GM23338 (cell line): Measurements from ENCODE around the gene PCSK2. TPM values are rescaled to one million over a fixed set of nuclear protein-coding genes. Genes with fewer than 3 reads are reported as not detected.

ENCODE experiments used
- ATAC-seq: fragments of 200-7000 bp; cut with Tn5 transposase; 3 replicates; pipeline ENCODE4 v1.9.1; 2020
- DNase-seq: peaks from one replicate; pipeline ENCODE4 v3.0.0-alpha.2; 2015; ENCODE audit warnings: low spot score
- H2AFZ ChIP-seq: fragments of 200-600 bp; sonication (generic); 2 replicates; pipeline ENCODE4 v1.8.0; 2016; ENCODE audit warnings: antibody characterized with exemption, mild to moderate bottlenecking, moderate library complexity
- H3F3A ChIP-seq: fragments of 200-600 bp; sonication (generic); replicated peaks from 2 replicates; pipeline ENCODE4 v1.8.0; 2017; ENCODE audit warnings: antibody characterized with exemption, mixed run types, low read depth
- H3K27ac ChIP-seq: fragments of 200-600 bp; sonication (generic); 2 replicates; pipeline ENCODE4 v1.6.1; 2016; ENCODE audit warnings: low read depth
- H3K27me3 ChIP-seq: fragments of 200-600 bp; sonication (generic); 2 replicates; pipeline ENCODE4 v1.8.0; 2016; ENCODE audit warnings: mild to moderate bottlenecking, mixed run types, moderate library complexity; ENCODE audit not compliant: insufficient read depth
- H3K36me3 ChIP-seq: fragments of 200-600 bp; sonication (generic); 2 replicates; pipeline ENCODE4 v1.8.0; 2016; ENCODE audit warnings: mild to moderate bottlenecking; ENCODE audit not compliant: insufficient read depth
- H3K4me1 ChIP-seq: fragments of 200-600 bp; sonication (generic); 2 replicates; pipeline ENCODE4 v1.8.0; 2016; ENCODE audit warnings: mild to moderate bottlenecking, moderate library complexity; ENCODE audit not compliant: insufficient read depth
- H3K4me2 ChIP-seq: fragments of 200-600 bp; sonication (generic); 2 replicates; pipeline ENCODE4 v1.7.1; 2017; ENCODE audit warnings: mixed run types
- H3K4me3 ChIP-seq: fragments of 200-600 bp; sonication (generic); 2 replicates; pipeline ENCODE4 v1.6.1; 2016; ENCODE audit warnings: mixed run types
- H3K79me2 ChIP-seq: fragments of 200-600 bp; sonication (generic); replicated peaks from 2 replicates; pipeline ENCODE4 v1.8.0; 2017; ENCODE audit warnings: mild to moderate bottlenecking; ENCODE audit not compliant: insufficient read depth
- H3K9me2 ChIP-seq: fragments of 200-600 bp; sonication (generic); 2 replicates; pipeline ENCODE4 v1.8.0; 2017; ENCODE audit not compliant: insufficient read depth
- H4K20me1 ChIP-seq: fragments of 200-600 bp; sonication (generic); replicated peaks from 2 replicates; pipeline ENCODE4 v1.8.0; 2017; ENCODE audit warnings: mild to moderate bottlenecking; ENCODE audit not compliant: insufficient read depth
- H3K27ac Mint-ChIP-seq: 2 replicates; pipeline ENCODE4 v1.8.0; 2020; ENCODE audit warnings: inconsistent platforms, mild to moderate bottlenecking, moderate library complexity, mixed read lengths
- H3K27me3 Mint-ChIP-seq: 3 replicates; pipeline ENCODE4 v1.8.0; 2022; ENCODE audit warnings: low read depth, mild to moderate bottlenecking, moderate library complexity, mixed read lengths, inconsistent platforms; ENCODE audit not compliant: insufficient read depth, poor library complexity
- H3K36me3 Mint-ChIP-seq: 3 replicates; pipeline ENCODE4 v1.8.0; 2021; ENCODE audit warnings: low read depth, mild to moderate bottlenecking, inconsistent platforms, moderate library complexity, mixed read lengths
- H3K4me1 Mint-ChIP-seq: 3 replicates; pipeline ENCODE4 v1.8.0; 2020; ENCODE audit warnings: mild to moderate bottlenecking, inconsistent platforms, mixed read lengths
- H3K4me3 Mint-ChIP-seq: 3 replicates; pipeline ENCODE4 v1.8.0; 2021; ENCODE audit warnings: moderate library complexity, mild to moderate bottlenecking, inconsistent platforms, mixed read lengths
- H3K9me3 Mint-ChIP-seq: 3 replicates; pipeline ENCODE4 v1.8.0; 2020; ENCODE audit warnings: moderate library complexity, mild to moderate bottlenecking, inconsistent platforms, mixed read lengths
- CREB1 ChIP-seq: fragments of 250-450 bp; sonication (Bioruptor Pico); IDR thresholded peaks from 2 replicates; pipeline ENCODE4 v1.5.0; 2020; ENCODE audit warnings: low read depth, mild to moderate bottlenecking, moderate library complexity
- CTCF ChIP-seq, 2 experiments: fragments of 200-600 bp in 1 of 2; sonication (generic) in 1 of 2; conservative IDR thresholded peaks; 2 replicates each; pipeline versions ENCODE4 v1.5.1 to v1.6.1; 2016 to 2017; ENCODE audit warnings: antibody characterized with exemption in 2 of 2, low read depth in 2 of 2, mild to moderate bottlenecking in 2 of 2, moderate library complexity in 1 of 2
- ETS1 ChIP-seq: IDR thresholded peaks from 2 replicates; pipeline ENCODE4 v1.6.1; 2016; ENCODE audit warnings: antibody characterized with exemption
- EZH2 ChIP-seq: fragments of 200-600 bp; sonication (generic); IDR thresholded peaks from one replicate; pipeline ENCODE4 v1.8.0; 2017; ENCODE audit warnings: antibody characterized with exemption, mild to moderate bottlenecking, low read depth; ENCODE audit not compliant: unreplicated experiment
- EZH2phosphoT487 ChIP-seq: fragments of 200-600 bp; sonication (generic); IDR thresholded peaks from one replicate; pipeline ENCODE4 v1.8.1; 2018; ENCODE audit warnings: antibody characterized with exemption; ENCODE audit not compliant: unreplicated experiment
- JUNB ChIP-seq: IDR thresholded peaks from one replicate; pipeline ENCODE4 v1.6.1; 2016; ENCODE audit warnings: antibody characterized with exemption; ENCODE audit not compliant: unreplicated experiment
- NANOG ChIP-seq: IDR thresholded peaks from 2 replicates; pipeline ENCODE4 v1.6.1; 2016; ENCODE audit warnings: antibody characterized with exemption, borderline replicate concordance
- POLR2AphosphoS5 ChIP-seq: IDR thresholded peaks from 2 replicates; pipeline ENCODE4 v1.6.1; 2016; ENCODE audit warnings: antibody characterized with exemption, low read depth
- REST ChIP-seq: IDR thresholded peaks from one replicate; pipeline ENCODE4 v1.6.1; 2018; ENCODE audit warnings: antibody characterized with exemption; ENCODE audit not compliant: unreplicated experiment
- STAT1 ChIP-seq: IDR thresholded peaks from one replicate; pipeline ENCODE4 v1.6.1; 2016; ENCODE audit warnings: antibody characterized with exemption; ENCODE audit not compliant: unreplicated experiment
- ZNF114 ChIP-seq: fragments of 250-450 bp; sonication (Bioruptor Pico); IDR thresholded peaks from 2 replicates; pipeline ENCODE4 v1.5.0; 2020; ENCODE audit warnings: mild to moderate bottlenecking, moderate library complexity
- ZNF331 ChIP-seq: fragments of 250-450 bp; sonication (Bioruptor Pico); IDR thresholded peaks from 2 replicates; pipeline ENCODE4 v1.5.0; 2020; ENCODE audit warnings: low read depth, mild to moderate bottlenecking, moderate library complexity
- ZNF462 ChIP-seq: fragments of 250-450 bp; sonication (Bioruptor Pico); IDR thresholded peaks from 2 replicates; pipeline ENCODE4 v1.5.0; 2020; ENCODE audit warnings: mild to moderate bottlenecking, moderate library complexity
- polyA plus RNA-seq: library from polyadenylated mRNA; unstranded; fragments of >200 nt; fragmentation: Nextera tagmentation; extraction: Ambion mirVana; gene quantifications from 2 replicates; pipeline ENCODE4 v1.2.1, GENCODE V29; 2016
- total RNA-seq: library from RNA; depleted of rRNA; stranded (reverse); fragments of >200 nt; shearing (Covaris generic); gene quantifications from 2 replicates; pipeline ENCODE4 v1.2.3, GENCODE V29; 2014

PCSK2 gene
- total and polyA plus RNA-seq, 2 experiments from 2014 or later: 0.37 to 1.1 TPM

- no peaks in the 10 kb centered on the region for H3F3A ChIP-seq
- no peak overlapping the region for H3K4me3 Mint-ChIP-seq
These were observed 219.3 kb downstream of the PCSK2 start for GRCh38 chr20:17446171-17446570.

More at GRCh38 chr20:17446171-17446570, 219.3 kb downstream of the PCSK2 start:
- DNase-seq (no peak), ATAC-seq (no peak)
- Histone ChIP-seq H4K20me1 (no peaks in the 10 kb centered on the region), H3K27me3 (no peaks in the 10 kb centered on the region), H3K4me3 (no peak overlapping the region), H3K27ac (no peak overlapping the region), H3K4me1 (no peaks in the 10 kb centered on the region), H3K4me2 (no peak overlapping the region), H3K36me3 (no peaks in the 10 kb centered on the region), H2AFZ (no peak overlapping the region), H3K9me2 (no peaks in the 10 kb centered on the region; the same call in 1 of the 2 replicates), H3K79me2 (no peaks in the 10 kb centered on the region)
- H3K9me3 Mint-ChIP-seq: no peaks in the 10 kb centered on the region
- H3K36me3 Mint-ChIP-seq: no peaks in the 10 kb centered on the region
- H3K27ac Mint-ChIP-seq: no peak overlapping the region
- H3K27me3 Mint-ChIP-seq: peaks cover 3% of the 10 kb centered on the region
- H3K4me1 Mint-ChIP-seq: no peaks in the 10 kb centered on the region
- TF ChIP-seq EZH2phosphoT487 (no peak), STAT1 (no peak), REST (no peak), JUNB (no peak), NANOG (no peak), ETS1 (no peak), EZH2 (no peak), CTCF (conservative IDR thresholded peaks at IDR 0.05; ENCODE audit: low read depth in 2 of 2) (no peak), POLR2AphosphoS5 (no peak), ZNF114 (CRISPR knock-in tag) (no peak), CREB1 (CRISPR knock-in tag) (no peak), ZNF331 (no peak), ZNF462 (CRISPR knock-in tag) (no peak)
